HepG2 (cell line): Measurements from ENCODE around the gene TDG. TPM values are rescaled to one million over a fixed set of nuclear protein-coding genes. Genes with fewer than 3 reads are reported as not detected.

ENCODE experiments used
- ATAC-seq: fragments of 200-7000 bp; cut with Tn5 transposase; 3 replicates; pipeline ENCODE4 v1.9.1; 2020; ENCODE audit warnings: mild to moderate bottlenecking, moderate library complexity
- BruUV-seq: library from RNA; stranded (reverse); fragments of 400-500 nt; replicated peaks from 2 replicates; lab custom pipeline; 2021; lab: Mats Ljungman, UMichigan
- CTCF ChIA-PET: fragments of 300-600 bp; formaldehyde crosslinking; extraction: SDS; loops from one replicate; lab custom pipeline; 2021; ENCODE audit warnings: low total read pairs, inconsistent platforms, low intra/inter-chr PET ratio; lab: Yijun Ruan, JAX
- POLR2A ChIA-PET: fragments of 350-600 bp; sonication (Branson Sonifier 250); formaldehyde crosslinking; loops from one replicate; lab custom pipeline; 2020; ENCODE audit warnings: antibody characterized with exemption, inconsistent platforms; lab: Yijun Ruan, JAX
- DNase-seq: peaks from one replicate; pipeline ENCODE4 v3.0.0-alpha.2; 2015; ENCODE audit warnings: low spot score
- FAIRE-seq: peaks from 3 replicates; lab custom pipeline; 2011; peaks lifted over from hg19 to GRCh38; lab: Jason Lieb, UNC
- H2AFZ ChIP-seq: one replicate; pipeline ENCODE4 v1.6.1; 2011; ENCODE audit warnings: low read length, inconsistent platforms
- H3K27ac ChIP-seq: fragments of 300-600 bp; 3 replicates; pipeline ENCODE4 v1.8.0; 2011; ENCODE audit warnings: mixed run types, mild to moderate bottlenecking, mixed read lengths, low read length, inconsistent platforms; ENCODE audit not compliant: insufficient read depth; ENCODE audit errors: extremely low read length
- H3K27me3 ChIP-seq, 2 experiments: fragments of 200-600 bp in 1 of 2; 2 replicates in 1 of 2; 3 replicates in 1 of 2; pipeline versions ENCODE4 v1.6.0 to v1.8.0; 2011; ENCODE audit warnings: low read length in 2 of 2, mild to moderate bottlenecking in 2 of 2, moderate library complexity in 2 of 2, inconsistent platforms in 1 of 2; ENCODE audit not compliant: insufficient read depth in 2 of 2, control insufficient read depth in 1 of 2
- H3K36me3 ChIP-seq, 2 experiments: fragments of 200-600 bp in 1 of 2; replicated peaks in 1 of 2; 2 replicates in 1 of 2; 3 replicates in 1 of 2; pipeline versions ENCODE4 v1.5.1 to v1.8.0; 2011; ENCODE audit warnings: low read length in 2 of 2, inconsistent platforms in 1 of 2; ENCODE audit not compliant: insufficient read depth in 2 of 2, control insufficient read depth in 1 of 2
- H3K4me1 ChIP-seq: 2 replicates; pipeline ENCODE4 v1.5.1; 2012; ENCODE audit warnings: low read length, inconsistent platforms; ENCODE audit not compliant: insufficient read depth
- H3K4me2 ChIP-seq: 2 replicates; pipeline ENCODE4 v1.6.0; 2011; ENCODE audit warnings: low read depth, low read length, inconsistent platforms
- H3K4me3 ChIP-seq, 3 experiments: fragments of 200-600 bp in 1 of 3; sonication (generic), shearing (Covaris generic) in 1 of 3; replicated peaks in 1 of 3; 2 replicates each; pipeline ENCODE4 v1.5.1; 2011 to 2016; ENCODE audit warnings: low read length in 3 of 3, inconsistent platforms in 2 of 3, low read depth in 2 of 3, mild to moderate bottlenecking in 2 of 3, control low read depth in 1 of 3, mixed read lengths in 1 of 3; ENCODE audit not compliant: insufficient read depth in 1 of 3
- H3K79me2 ChIP-seq: one replicate; pipeline ENCODE4 v1.6.1; 2011; ENCODE audit warnings: low read length, inconsistent platforms; ENCODE audit not compliant: insufficient read depth
- H3K9ac ChIP-seq: 2 replicates; pipeline ENCODE4 v1.6.0; 2011; ENCODE audit warnings: mild to moderate bottlenecking, low read depth, low read length, inconsistent platforms; ENCODE audit not compliant: insufficient read depth
- H3K9me3 ChIP-seq: 2 replicates; pipeline ENCODE4 v1.5.1; 2012; ENCODE audit warnings: mild to moderate bottlenecking, low read length
- H4K20me1 ChIP-seq: 2 replicates; pipeline ENCODE4 v1.6.0; 2011; ENCODE audit warnings: inconsistent platforms, mild to moderate bottlenecking, low read length, moderate library complexity; ENCODE audit not compliant: insufficient read depth
- BRD4 ChIP-seq: sonication (generic); formaldehyde crosslinking; IDR thresholded peaks from 2 replicates; pipeline ENCODE4 v1.4.0; 2020; ENCODE audit warnings: missing genetic modification reagents
- CBX5 ChIP-seq: sonication (generic); formaldehyde crosslinking; IDR thresholded peaks from 2 replicates; pipeline ENCODE4 v1.4.0; 2020; ENCODE audit warnings: missing genetic modification reagents, borderline replicate concordance
- ELF3 ChIP-seq: IDR thresholded peaks from 2 replicates; pipeline ENCODE4 v1.6.1; 2016; ENCODE audit warnings: missing genetic modification reagents, missing compliant biosample characterization
- GTF2F1 ChIP-seq: fragments of 150-350 bp; IDR thresholded peaks from 2 replicates; pipeline ENCODE4 v1.6.1; 2014; ENCODE audit warnings: low read length
- RERE ChIP-seq: IDR thresholded peaks from 2 replicates; pipeline ENCODE4 v1.6.1; 2016; ENCODE audit warnings: low read depth, missing genetic modification reagents, missing compliant biosample characterization
- ZFP36L1 ChIP-seq: sonication (generic); formaldehyde crosslinking; IDR thresholded peaks from 2 replicates; pipeline ENCODE4 v1.8.0; 2022; ENCODE audit warnings: mild to moderate bottlenecking, missing genetic modification reagents, moderate library complexity
- ZNF10 ChIP-seq: sonication (generic); formaldehyde crosslinking; IDR thresholded peaks from 2 replicates; pipeline ENCODE4 v1.4.0; 2020; ENCODE audit warnings: mild to moderate bottlenecking, low read depth, missing genetic modification reagents, borderline replicate concordance
- ZNF430 ChIP-seq: sonication (generic); formaldehyde crosslinking; IDR thresholded peaks from 2 replicates; pipeline ENCODE4 v1.9.0; 2021; ENCODE audit warnings: mild to moderate bottlenecking, missing genetic modification reagents
- ZNF772 ChIP-seq: sonication (generic); formaldehyde crosslinking; IDR thresholded peaks from 2 replicates; pipeline ENCODE4 v1.5.0; 2020; ENCODE audit warnings: mild to moderate bottlenecking, missing genetic modification reagents
- ZNF839 ChIP-seq: sonication (generic); formaldehyde crosslinking; IDR thresholded peaks from 2 replicates; pipeline ENCODE4 v1.4.0; 2020; ENCODE audit warnings: missing genetic modification reagents, mild to moderate bottlenecking, borderline replicate concordance
- WGBS: methylation state at CpG from one replicate; pipeline ENCODE4 v1.1.6; 2017; ENCODE audit warnings: low lambda C conversion rate; 5-methylcytosine and 5-hydroxymethylcytosine counted together
- in situ Hi-C: cut with HindIII; loops from 2 replicates; pipeline ENCODE4 v1.10.0; 2017; ENCODE audit warnings: low pct_unique_long_range_greater_than_20kb; ENCODE audit not compliant: extremely low pct_ligation_motif_present
- intact Hi-C: fragments of 100-400 bp; cut with micrococcal nuclease; formaldehyde crosslinking; loops from one replicate; pipeline ENCODE4 v1.10.0; 2022; ENCODE audit not compliant: unreplicated experiment
- polyA plus RNA-seq, 8 experiments: library from polyadenylated mRNA; depleted of rRNA in 3 of 8; stranded (reverse) in 7 of 8; unstranded in 1 of 8; fragments of >200 nt; fragmentation: Illumina TruSeq in 4 of 8; extraction: Trizol in 4 of 8; gene quantifications; 2 replicates each; pipeline versions ENCODE4 v1.2.1 to v1.2.3, GENCODE V29; 2011 to 2016; ENCODE audit warnings: low read depth in 4 of 8, missing spikeins in 1 of 8, mixed read lengths in 1 of 8; ENCODE audit not compliant: insufficient read depth in 1 of 8
- total RNA-seq, 5 experiments: library from RNA; depleted of rRNA; stranded (reverse); fragments of >200 nt; fragmentation: Illumina TruSeq; extraction: Trizol; gene quantifications; 2 replicates each; pipeline ENCODE4 v1.2.3, GENCODE V29; 2016; ENCODE audit warnings: low read depth in 1 of 5
- TF ChIP-seq, protein P1 (sequence below): IDR thresholded peaks from 2 replicates; pipeline ENCODE4 v1.6.1; 2018; ENCODE audit warnings: missing genetic modification reagents
- TF ChIP-seq, protein P2 (sequence below): sonication (generic); formaldehyde crosslinking; IDR thresholded peaks from 2 replicates; pipeline ENCODE4 v1.5.0; 2020; ENCODE audit warnings: missing genetic modification reagents
- TF ChIP-seq, protein P3 (sequence below): fragments of 450-650 bp; IDR thresholded peaks from 2 replicates; pipeline ENCODE4 v1.6.1; 2017

Gene TDG
- total and polyA plus RNA-seq, 2 of the 13 experiments (the other 11 are each of a cell fraction or from before 2014, with no cell fraction given): 14.2 to 19.5 TPM

- Histone ChIP-seq H3K36me3 (no peaks in the 10 kb centered on the region), H3K9me3 (no peaks in the 10 kb centered on the region), H3K9ac (no peak overlapping the region), H3K4me3 (no peak overlapping the region), H3K4me1 (peaks cover 11% of the 10 kb centered on the region), H2AFZ (no peak overlapping the region), H3K27me3 (peaks cover 0 to 9% of the 10 kb centered on the region in 2 experiments; a peak in 2 of 5 replicates), H4K20me1 (no peaks in the 10 kb centered on the region), H3K4me2 (no peak overlapping the region), H3K79me2 (no peaks in the 10 kb centered on the region), H3K27ac (no peak overlapping the region)
- POLR2A ChIA-PET: no interaction called here
- BruUV-seq: no TSS peak
- intact Hi-C loops: no loop called here
- WGBS: 84% methylated on average over 5 of the region's 5 CpGs
- in situ Hi-C loops: no loop called here
- no peak for DNase-seq
- no peak for ATAC-seq
- CTCF ChIA-PET: no interaction called here
- no peak for FAIRE-seq
- no peak for TF ChIP-seq CBX5 (CRISPR knock-in tag)
- TF ChIP-seq RERE (CRISPR knock-in tag): no peak
- no peak for TF ChIP-seq ZNF839 (CRISPR knock-in tag)
- TF ChIP-seq, protein P1, sequence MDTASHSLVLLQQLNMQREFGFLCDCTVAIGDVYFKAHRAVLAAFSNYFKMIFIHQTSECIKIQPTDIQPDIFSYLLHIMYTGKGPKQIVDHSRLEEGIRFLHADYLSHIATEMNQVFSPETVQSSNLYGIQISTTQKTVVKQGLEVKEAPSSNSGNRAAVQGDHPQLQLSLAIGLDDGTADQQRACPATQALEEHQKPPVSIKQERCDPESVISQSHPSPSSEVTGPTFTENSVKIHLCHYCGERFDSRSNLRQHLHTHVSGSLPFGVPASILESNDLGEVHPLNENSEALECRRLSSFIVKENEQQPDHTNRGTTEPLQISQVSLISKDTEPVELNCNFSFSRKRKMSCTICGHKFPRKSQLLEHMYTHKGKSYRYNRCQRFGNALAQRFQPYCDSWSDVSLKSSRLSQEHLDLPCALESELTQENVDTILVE (CRISPR knock-in tag): no peak
- no peak for TF ChIP-seq GTF2F1
- TF ChIP-seq ZFP36L1 (CRISPR knock-in tag): no peak
- TF ChIP-seq BRD4 (CRISPR knock-in tag): no peak
- no peak for TF ChIP-seq ZNF772
- TF ChIP-seq ELF3 (CRISPR knock-in tag): no peak
- no peak for TF ChIP-seq ZNF10
- TF ChIP-seq, protein P2, sequence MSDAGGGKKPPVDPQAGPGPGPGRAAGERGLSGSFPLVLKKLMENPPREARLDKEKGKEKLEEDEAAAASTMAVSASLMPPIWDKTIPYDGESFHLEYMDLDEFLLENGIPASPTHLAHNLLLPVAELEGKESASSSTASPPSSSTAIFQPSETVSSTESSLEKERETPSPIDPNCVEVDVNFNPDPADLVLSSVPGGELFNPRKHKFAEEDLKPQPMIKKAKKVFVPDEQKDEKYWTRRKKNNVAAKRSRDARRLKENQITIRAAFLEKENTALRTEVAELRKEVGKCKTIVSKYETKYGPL (CRISPR knock-in tag): no peak
- TF ChIP-seq, protein P3, sequence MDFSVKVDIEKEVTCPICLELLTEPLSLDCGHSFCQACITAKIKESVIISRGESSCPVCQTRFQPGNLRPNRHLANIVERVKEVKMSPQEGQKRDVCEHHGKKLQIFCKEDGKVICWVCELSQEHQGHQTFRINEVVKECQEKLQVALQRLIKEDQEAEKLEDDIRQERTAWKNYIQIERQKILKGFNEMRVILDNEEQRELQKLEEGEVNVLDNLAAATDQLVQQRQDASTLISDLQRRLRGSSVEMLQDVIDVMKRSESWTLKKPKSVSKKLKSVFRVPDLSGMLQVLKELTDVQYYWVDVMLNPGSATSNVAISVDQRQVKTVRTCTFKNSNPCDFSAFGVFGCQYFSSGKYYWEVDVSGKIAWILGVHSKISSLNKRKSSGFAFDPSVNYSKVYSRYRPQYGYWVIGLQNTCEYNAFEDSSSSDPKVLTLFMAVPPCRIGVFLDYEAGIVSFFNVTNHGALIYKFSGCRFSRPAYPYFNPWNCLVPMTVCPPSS: no peak
- no peak for TF ChIP-seq ZNF430 (CRISPR knock-in tag)
These were observed 30.9 kb downstream of the TDG start for GRCh38 chr12:103996595-103996994.
